Epidermal melanocyte (primary cell): ENCODE measurements around the gene TNFRSF21.
"Not testable (repeated sequence)": the region's sequence is repeated elsewhere in the genome, so short reads cannot be mapped to it uniquely, and the experiment has no call there.

Experiments
- DNase-seq: peaks from one replicate; pipeline ENCODE4 v3.0.0; 2011; ENCODE audit warnings: low spot score; ENCODE audit not compliant: insufficient read length

TNFRSF21 gene

DNA sequence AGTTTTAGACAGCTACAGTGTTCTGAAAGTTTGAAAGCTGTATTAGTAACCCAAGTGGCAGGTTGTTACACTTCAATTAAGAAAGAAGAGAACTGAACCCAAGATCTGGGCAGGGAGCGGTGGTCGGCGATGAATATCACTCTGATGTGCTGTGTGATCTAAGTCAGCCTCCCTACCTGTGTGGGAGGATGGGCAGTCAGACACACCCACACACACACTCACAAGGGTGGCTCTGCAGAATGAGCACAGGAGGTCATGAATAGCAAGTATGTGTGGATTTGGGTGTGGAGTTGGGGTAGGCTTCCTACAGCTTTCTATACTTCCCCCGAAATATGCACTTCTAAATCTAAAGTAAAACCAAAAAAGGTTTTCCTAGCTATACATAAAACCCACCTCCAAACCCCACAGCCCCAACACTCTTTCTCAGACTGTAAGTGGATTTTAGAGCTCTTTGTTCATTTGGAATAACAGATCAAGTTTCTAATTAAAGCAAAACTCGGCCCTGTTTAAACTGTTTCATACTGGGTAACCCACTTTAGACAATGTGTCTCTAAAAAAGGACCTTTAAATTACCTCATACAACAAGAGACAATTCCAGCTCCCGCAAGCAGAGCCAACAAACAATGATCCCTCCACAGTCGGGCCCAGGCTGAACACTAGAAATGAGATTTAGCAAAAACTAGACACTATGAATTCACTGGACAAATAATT is 19.4 kb downstream of the TNFRSF21 start:
- DNase-seq: no peak

DNA sequence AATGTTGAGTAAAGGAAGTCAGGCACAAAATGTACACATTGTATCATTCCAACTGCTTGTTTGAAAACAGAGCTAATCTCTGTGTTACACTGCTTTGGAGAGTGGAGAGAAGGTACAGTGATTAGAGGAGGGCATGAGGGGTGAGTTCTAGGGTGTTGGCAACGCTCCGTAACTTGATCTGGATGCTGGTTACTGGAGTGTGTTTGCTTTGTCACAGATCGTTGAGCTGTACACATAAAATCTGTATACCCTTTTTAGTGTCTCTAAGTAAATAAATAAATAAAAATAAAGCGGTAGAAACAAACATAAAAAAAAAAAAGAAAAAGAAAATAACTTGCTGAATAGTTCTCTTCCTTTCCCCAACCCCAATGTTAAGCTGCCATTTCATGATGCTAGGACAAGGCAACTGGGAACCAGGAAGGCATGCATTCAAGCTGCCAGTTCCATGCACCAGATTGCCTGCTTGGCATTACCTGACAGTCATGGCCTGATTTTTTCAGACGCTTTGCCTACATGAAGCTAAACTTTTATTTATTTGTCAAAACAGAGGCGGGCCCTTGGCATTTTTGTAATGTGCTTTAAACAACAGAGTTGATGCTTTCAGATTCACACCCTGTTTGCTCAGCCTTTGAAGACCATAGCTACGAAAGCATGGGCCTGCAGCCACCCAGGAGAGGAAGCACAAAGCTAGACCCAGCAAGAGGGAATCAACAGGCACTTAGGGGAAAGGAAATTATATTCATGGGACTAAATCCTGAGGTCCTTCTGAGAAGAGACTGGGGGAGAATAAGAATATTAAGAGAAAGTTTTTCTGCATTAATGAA is 21.2 kb downstream of the TNFRSF21 start:
- DNase-seq: no peak

DNA sequence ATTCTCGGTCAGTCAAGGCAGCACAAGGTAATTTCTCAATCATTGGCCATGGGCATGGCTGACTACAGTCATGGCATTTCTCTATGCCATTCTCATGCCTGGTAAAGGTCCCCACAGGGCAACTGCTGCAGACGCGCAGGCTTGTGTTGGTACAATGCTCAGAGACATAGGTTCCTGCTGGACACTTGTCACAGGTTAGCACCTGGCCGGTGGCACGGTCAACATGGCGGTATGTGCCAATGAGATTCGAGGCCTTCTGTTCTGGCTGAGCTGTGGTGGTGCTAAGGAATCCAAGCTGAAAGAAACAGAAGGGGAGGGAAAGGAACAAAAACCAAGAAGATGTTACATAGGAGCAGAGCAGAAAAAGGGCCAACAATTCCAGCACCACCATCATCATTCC is 23.4 kb downstream of the TNFRSF21 start:
- DNase-seq: no peak

DNA sequence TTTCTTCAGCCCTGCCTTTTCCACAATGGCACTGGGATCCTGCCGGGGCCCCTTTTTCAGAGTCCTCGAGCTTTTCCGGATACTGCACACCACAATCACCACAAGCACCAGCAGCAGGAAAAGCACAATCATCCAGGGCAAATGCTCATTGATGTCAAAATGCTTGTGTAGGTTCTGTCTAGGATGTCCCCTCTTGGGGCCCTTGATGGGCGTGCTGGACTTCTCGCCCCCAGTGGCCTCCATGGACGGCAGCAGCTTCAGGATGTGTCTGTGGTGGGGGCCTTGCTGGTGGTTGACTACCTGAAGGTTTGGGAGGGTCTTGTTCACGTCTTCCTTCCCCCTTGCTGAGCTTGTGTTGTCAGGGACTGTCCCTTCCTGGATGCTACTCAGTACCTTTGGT is 25.7 kb downstream of the TNFRSF21 start:
- DNase-seq: no peak

DNA sequence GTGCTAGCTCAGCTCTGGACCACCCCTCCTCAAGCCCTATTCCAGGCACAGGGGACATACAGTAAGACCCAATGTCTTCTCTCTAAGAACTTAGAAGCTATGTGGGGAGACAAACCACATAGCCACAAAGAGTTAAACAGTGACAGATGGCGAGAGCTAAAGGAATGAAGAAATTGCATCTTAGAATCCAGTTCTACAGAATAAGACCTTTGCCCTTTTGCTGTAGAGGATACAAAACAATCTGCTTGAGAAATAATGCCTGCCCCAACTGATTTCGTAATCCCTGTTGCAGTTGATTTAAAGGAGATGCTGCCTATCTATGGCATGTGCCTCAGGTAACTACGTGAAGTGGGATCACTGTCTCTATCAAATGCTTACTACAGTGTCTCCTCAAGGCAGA is 31.2 kb downstream of the TNFRSF21 start:
- no peak for DNase-seq

DNA sequence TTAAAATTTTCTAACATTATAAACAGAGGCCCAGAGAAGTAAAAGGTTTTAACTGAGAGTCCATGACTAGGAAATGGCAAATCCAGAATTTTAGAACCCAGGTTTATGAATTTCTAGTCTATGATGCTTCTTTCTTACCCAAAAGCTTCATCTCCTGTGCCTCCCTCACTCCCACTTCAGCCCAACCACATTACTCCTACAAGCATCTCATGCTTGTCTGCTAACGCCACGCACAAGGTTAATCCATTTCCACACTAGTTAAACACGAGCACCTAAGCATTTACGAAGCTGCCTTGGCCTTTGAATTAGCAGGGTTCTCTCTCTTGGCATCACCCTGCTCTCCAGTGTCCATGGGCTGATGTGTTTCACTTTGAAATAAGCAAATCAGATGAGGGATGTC is 32.0 kb downstream of the TNFRSF21 start:
- DNase-seq: no peak

DNA sequence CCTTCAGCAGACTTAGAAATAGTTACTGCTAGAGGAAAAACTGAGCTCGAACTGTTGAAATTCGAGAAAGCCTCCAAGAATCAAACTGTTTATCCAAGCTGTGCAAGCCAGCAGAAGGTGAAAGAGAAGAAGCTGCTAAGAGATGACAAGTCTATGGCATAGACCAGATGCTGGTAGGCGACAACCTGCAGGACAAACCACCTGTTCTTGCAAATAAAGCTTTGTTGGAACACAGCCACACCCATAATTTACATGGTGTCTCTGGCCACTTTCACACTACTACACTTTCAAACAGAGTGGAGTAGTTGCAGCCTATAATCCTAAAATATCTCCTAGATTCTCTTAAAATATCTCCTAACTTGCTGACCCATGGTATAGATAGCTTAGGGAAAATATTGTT is 33.3 kb downstream of the TNFRSF21 start:
- no peak for DNase-seq

DNA sequence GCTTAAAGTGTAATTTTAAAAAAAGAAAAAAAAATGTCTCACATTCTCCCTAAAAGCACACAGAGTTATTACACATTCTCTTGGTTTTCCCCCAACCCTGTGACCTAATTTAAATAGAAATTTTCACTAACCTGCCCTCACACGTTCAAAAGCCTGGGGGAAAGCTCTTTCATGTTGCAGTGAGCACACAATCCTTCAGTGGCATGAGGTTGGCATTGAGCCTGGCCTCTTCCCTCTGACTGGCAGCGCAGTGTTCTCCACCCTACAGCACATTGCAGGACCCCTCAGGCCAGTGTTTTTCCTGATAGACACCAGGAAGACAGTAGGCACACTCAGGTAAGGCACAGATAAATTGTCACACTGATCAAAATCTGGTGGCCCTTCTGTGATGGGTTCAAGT is 34.1 kb downstream of the TNFRSF21 start:
- no peak for DNase-seq

DNA sequence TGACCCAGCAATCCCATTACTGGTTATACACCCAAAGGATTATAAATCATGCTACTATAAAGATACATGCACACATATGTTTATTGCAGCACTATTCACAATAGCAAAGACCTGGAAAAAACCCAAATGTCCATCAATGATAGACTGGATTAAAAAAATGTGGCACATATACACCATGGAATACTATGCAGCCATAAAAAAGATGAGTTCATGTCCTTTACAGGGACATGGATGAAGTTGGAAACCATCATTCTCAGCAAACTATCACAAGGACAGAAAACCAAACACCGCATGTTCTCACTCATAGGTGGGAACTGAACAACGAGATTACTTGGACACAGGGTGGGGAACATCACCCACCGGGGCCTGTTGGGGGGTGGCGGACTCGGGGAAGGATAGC is 34.6 kb downstream of the TNFRSF21 start:
- not testable (repeated sequence) for DNase-seq

DNA sequence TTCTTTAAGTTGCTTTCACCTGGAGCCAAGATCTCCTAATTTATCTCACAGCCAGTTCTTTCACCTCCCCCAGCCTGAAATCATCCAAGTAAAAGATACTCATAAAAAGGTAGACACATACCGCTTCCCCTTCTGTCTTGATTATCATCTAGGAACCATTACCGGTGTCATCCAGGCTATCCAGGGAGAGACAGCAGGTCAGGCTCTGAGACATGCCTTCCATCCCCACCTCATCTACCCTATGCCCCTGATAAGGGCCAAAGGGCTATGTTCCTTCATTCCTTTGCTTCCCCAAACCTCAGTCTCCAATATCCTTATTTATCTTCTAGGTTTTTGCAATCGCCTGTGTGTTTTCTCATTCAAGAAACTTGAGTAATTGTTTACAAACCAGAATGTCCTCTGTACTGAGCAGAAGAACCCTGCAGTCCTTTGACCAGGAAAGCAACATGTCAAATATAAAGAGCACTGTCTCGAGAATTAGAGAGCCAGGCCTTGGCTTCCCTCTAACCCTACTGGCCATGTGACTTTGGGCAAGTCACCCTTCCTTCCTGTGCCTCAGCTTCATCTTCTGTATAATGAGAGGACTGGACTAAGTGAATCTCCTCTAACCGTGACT is 41.0 kb downstream of the TNFRSF21 start:
- DNase-seq: no peak

DNA sequence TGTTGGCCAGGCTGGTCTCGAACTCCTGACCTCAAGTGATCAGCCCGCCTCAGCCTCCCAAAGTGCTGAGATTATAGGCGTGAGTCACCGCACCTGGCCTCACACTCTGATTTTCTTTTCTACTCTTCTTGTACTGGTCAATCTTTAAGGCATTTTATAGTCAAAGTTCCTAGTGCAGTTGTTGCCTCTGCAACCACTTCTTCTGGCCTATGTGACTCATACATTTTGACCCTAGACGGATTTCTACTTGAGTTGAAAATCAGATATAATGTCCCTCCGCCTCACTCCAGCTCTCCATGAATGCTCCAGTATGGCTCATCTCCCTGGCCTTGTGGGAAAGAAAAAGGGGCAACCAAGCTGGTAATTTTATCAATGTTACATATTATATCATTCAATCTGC is 42.4 kb downstream of the TNFRSF21 start:
- no peak for DNase-seq

DNA sequence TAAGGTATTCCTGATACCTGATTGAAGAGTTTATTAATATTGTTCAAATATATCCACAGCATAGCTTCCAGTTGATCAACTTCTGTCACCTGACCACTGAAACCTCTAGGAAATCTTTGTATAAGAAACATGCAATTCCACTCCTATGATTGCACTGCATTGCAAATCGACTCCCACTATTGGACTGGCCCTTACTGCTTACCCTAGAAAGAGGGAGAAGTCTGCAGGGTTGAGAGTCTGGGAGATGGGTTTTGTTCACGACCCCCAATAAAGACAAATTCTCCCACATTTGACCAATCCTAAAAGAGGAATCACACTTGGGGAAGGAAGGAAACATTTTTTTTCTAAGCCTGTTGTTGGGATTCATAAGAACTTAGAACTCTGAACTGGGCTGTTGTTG is 43.7 kb downstream of the TNFRSF21 start:
- DNase-seq: no peak

DNA sequence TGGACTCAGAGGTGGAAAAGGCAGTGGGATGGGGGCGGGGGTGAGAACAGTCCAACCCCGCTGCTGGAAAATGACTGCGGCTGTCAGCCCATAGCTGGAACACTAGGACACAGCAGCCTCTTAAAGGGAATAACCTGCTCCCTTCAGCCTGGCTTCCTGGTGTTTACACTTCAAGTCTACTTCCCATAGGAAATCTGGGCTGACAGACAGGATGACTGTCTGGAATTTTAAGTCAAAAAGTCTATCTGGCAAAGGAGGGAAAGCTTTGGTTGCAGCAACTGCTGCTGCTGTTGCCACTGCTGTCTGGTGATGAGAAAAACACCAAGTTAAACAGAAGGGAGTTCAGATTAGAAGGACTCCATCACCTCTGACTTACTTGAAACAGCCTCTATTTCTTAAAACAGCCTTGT is 44.9 kb downstream of the TNFRSF21 start:
- no peak for DNase-seq

DNA sequence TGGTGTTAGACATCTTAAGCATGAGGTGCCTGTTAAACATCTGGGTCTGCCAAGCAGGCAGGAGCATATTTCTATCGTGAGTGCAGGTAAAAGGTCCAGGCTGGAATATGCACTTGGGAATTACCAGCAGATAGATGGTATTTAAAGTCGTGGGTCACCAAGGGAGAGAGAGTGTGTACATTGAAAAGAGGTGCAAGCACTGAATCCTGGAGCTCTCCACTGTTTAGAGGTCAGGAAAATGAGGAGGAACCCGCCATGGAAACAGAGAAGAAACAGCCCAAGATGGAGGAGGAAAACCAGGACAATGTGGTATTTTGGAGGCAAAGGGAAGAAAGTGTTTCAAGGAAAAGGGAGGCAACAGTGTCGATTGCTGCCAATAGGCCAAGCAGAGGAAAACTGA is 46.4 kb downstream of the TNFRSF21 start:
- DNase-seq: no peak

DNA sequence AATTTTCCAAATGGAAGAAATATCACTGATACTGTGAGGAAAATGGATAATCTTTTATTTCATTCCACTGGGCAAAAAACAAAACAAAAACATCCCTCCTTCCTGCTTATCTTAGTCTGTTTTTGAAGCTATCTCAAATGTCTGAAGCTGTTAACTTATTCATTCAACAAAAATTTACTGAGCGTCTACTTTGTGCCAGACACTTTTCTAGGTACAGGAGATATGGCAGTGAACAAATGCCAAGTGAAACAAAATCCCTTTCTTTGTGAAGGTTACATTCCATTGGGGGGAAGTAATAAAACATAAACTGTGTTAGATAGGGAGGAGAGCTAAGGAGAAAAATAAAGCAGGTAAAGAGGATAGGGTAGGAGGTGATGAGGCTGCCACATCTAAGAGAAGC is 47.5 kb downstream of the TNFRSF21 start:
- no peak for DNase-seq

DNA sequence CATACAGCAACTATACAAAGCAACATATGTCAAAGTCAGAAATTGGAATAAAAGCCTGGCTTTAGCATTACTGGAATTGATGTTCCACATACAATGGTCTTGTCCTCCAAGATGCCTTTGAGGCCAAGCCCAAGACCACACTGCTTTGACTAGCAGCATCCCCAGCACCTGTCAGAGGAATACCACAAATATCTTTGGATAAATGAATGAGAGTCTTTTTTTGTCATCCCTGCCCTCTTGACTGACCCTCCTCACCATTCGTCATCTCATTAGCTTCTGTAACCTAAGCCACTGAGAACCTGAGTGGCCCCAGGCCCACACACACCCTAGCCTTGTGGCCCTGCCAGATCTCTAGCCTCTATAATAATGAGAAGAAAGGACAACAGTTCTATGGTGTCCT is 48.5 kb downstream of the TNFRSF21 start:
- DNase-seq: no peak

DNA sequence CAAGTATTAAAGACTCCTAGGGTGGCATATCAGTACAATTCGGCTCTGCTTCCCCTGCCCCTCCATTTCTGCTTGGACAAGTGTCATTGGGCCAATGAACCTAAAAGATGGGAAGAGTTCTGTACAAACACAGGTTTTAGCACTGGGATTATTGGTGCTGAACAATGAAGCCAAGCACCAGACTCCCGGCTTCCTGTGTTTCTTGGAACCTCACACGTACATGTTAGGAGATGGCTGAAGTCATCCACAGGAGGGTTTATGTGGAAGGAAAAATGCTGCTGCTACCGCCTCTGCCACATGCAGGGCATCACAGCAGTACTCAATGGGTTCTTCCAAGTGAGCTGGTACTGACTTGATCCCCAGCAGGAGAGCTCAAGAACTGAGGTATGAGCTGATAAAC is 49.7 kb downstream of the TNFRSF21 start:
- DNase-seq: no peak

DNA sequence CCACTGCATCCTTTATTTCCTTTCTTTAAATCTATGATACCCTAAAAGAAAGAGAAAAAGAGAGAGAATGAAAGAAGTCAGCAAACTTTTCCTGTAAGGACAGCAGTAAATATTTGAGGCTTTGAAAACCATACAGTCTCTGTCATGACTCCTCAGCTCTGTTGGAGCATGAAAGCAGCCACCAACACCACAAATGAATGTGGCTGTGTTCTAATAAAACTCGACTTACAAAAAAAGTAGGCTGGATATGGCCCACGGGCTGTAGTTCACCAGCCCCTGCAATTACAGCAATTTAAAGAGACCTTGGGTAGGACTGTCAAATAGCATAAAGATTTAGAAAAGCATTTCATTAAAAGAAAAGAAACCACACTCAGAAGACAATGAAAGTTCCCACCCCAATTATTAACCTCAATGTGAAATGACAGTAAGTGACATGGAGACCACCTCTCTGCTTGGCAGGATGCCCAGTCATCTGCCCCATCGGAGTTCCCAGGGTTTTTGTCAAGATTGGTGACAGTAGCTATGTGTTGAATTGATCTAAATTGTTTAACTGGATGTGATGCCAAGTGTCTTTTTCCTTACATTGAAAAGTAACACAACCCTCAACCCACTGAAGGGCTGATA is 50.9 kb downstream of the TNFRSF21 start:
- no peak for DNase-seq

DNA sequence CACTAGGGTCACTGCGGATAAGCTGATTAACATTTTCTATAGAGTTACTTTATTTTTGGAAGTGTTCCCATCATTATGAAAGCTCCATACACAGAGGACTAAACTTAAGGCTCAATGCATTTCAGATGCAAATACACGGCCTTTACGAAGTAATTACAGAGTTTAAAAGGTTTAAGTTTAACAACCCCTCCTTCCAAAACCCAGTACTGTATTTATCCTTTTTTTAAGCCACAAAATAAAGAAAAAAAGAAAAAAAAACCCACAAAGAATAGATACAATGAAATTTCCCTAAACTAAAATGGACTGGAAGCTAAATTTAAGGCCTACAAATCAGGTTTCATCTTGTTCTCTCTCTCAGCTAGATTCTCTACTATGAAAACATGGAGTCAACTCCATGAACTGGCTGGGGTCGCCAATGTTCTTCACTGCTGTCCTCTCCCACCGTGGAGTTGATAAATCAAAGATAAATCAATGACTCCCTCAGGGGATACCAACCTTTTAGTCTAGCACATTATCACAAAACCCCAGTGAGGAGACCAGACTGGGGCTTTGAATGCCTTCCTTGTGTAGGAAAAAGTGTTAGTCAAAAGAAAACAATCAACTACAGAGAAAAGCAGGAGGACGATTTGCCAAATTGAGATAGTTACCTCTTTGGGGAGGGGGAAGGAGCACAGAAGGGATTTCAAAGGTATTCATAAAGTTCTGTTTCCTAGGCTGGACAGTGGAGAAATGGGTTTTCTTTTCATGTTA is 52.5 kb downstream of the TNFRSF21 start:
- no peak for DNase-seq

DNA sequence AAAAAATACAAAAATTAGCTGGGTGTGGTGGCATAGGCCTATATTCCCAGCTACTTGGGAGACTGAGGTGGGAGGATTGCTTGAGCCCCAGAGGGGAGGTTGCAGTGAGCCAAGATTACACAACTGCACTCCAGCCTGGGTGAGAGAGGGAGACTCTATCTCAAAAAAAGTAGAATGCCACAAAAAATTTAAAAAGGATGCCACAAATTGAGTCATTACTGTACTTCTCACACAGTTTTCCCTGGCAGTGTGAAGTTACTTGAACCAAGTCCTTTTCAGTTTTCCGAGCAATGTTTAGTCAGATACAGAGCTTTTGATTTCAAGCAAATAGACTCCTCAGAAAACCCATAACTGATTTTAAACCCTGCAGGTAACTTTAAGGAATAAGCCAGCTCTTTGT is 53.3 kb downstream of the TNFRSF21 start:
- DNase-seq: no peak

DNA sequence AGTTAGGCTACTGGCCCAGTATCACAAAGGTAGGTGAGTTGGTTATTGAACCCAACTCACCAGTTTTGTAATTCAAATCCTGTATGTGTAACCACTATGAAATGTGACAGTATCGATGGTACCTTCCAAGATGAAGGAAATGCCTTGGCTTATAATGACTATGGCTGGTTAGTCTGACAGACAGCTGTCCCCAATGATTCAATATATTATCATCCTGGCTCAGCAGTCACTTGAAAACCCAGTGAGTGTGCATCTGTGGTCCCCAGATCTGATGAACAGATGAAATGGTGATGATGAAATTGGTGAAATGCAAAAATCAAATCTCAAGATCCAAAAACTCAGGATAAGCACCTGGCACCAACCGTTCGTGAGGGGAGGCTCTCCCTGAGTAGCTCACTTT is 54.8 kb downstream of the TNFRSF21 start:
- no peak for DNase-seq
